H9 (cell line): Measurements from ENCODE around the gene ZC3H7B. TPM values are rescaled to one million over a fixed set of nuclear protein-coding genes. Genes with fewer than 3 reads are reported as not detected.
A peak's percentile ranks its signal among the peaks of the same experiment; 100 is the strongest.

Experiments
- DNase-seq: peaks from one replicate; pipeline ENCODE4 v3.0.0-alpha.2; 2017
- H2AFZ ChIP-seq: one replicate; pipeline ENCODE4 v1.6.1; 2013; ENCODE audit warnings: mild to moderate bottlenecking, low read length, control low read depth, moderate library complexity
- H2AK5ac ChIP-seq: 2 replicates; pipeline ENCODE4 v1.6.1; 2013; ENCODE audit warnings: low read length, control low read depth, mixed read lengths; ENCODE audit not compliant: insufficient read length
- H2BK120ac ChIP-seq: one replicate; pipeline ENCODE4 v1.6.1; 2013; ENCODE audit warnings: low read depth, mild to moderate bottlenecking, low read length, control low read depth, inconsistent platforms; ENCODE audit not compliant: poor library complexity, severe bottlenecking
- H2BK12ac ChIP-seq: 2 replicates; pipeline ENCODE4 v1.6.1; 2013; ENCODE audit warnings: low read length, control low read depth, mixed read lengths, low read depth; ENCODE audit not compliant: insufficient read length
- H2BK15ac ChIP-seq: 2 replicates; pipeline ENCODE4 v1.6.1; 2013; ENCODE audit warnings: low read depth, low read length, control low read depth
- H2BK20ac ChIP-seq: one replicate; pipeline ENCODE4 v1.6.1; 2013; ENCODE audit warnings: low read depth, mild to moderate bottlenecking, low read length, control low read depth, inconsistent platforms; ENCODE audit not compliant: poor library complexity, severe bottlenecking
- H2BK5ac ChIP-seq: 2 replicates; pipeline ENCODE4 v1.6.1; 2013; ENCODE audit warnings: low read length, control low read depth, mixed read lengths; ENCODE audit not compliant: insufficient read length
- H3K14ac ChIP-seq: 2 replicates; pipeline ENCODE4 v1.6.1; 2013; ENCODE audit warnings: low read length, control low read depth; ENCODE audit not compliant: insufficient read depth
- H3K18ac ChIP-seq: 2 replicates; pipeline ENCODE4 v1.6.1; 2013; ENCODE audit warnings: low read depth, mild to moderate bottlenecking, mixed read lengths, low read length, control low read depth; ENCODE audit not compliant: insufficient read length
- H3K23ac ChIP-seq: 2 replicates; pipeline ENCODE4 v1.6.1; 2013; ENCODE audit warnings: low read length, control low read depth, mixed read lengths, low read depth; ENCODE audit not compliant: insufficient read length
- H3K23me2 ChIP-seq: 2 replicates; pipeline ENCODE4 v1.6.1; 2013; ENCODE audit warnings: low read depth, mild to moderate bottlenecking, mixed read lengths, low read length, control low read depth; ENCODE audit not compliant: insufficient read length, poor library complexity, severe bottlenecking
- H3K27ac ChIP-seq: 2 replicates; pipeline ENCODE4 v1.5.1; 2013; ENCODE audit warnings: low read length, control low read depth, mixed read lengths, low read depth; ENCODE audit not compliant: insufficient read length
- H3K27me3 ChIP-seq: 2 replicates; pipeline ENCODE4 v1.6.1; 2013; ENCODE audit warnings: low read length, control low read depth, inconsistent platforms; ENCODE audit not compliant: insufficient read depth
- H3K4ac ChIP-seq: 2 replicates; pipeline ENCODE4 v1.6.1; 2013; ENCODE audit warnings: low read depth, mild to moderate bottlenecking, control low read depth, inconsistent platforms, low read length, moderate library complexity
- H3K4me1 ChIP-seq: 2 replicates; pipeline ENCODE4 v1.6.1; 2013; ENCODE audit warnings: low read length, control low read depth, inconsistent platforms; ENCODE audit not compliant: insufficient read depth
- H3K4me2 ChIP-seq: 2 replicates; pipeline ENCODE4 v1.6.1; 2013; ENCODE audit warnings: low read length, control low read depth, mixed read lengths; ENCODE audit not compliant: insufficient read length, insufficient read depth
- H3K56ac ChIP-seq: 2 replicates; pipeline ENCODE4 v1.6.1; 2013; ENCODE audit warnings: low read depth, mild to moderate bottlenecking, mixed read lengths, low read length, control low read depth; ENCODE audit not compliant: insufficient read length
- H3K79me1 ChIP-seq: 2 replicates; pipeline ENCODE4 v1.6.1; 2013; ENCODE audit warnings: low read depth, mild to moderate bottlenecking, moderate library complexity, low read length, control low read depth, inconsistent platforms; ENCODE audit not compliant: insufficient read depth, poor library complexity, severe bottlenecking
- H3K79me2 ChIP-seq: 2 replicates; pipeline ENCODE4 v1.6.1; 2013; ENCODE audit warnings: low read length, control low read depth, inconsistent platforms; ENCODE audit not compliant: insufficient read depth
- H3K9ac ChIP-seq: 2 replicates; pipeline ENCODE4 v1.6.1; 2013; ENCODE audit warnings: low read length, control low read depth, mixed read lengths; ENCODE audit not compliant: insufficient read length; ENCODE audit errors: extremely low read depth
- H3K9me3 ChIP-seq: one replicate; pipeline ENCODE4 v1.6.1; 2013; ENCODE audit warnings: low read depth, low read length, inconsistent platforms; ENCODE audit not compliant: control insufficient read depth
- H3T11ph ChIP-seq: one replicate; pipeline ENCODE4 v1.6.1; 2013; ENCODE audit warnings: mild to moderate bottlenecking, low read length, control low read depth, inconsistent platforms
- H4K20me1 ChIP-seq: one replicate; pipeline ENCODE4 v1.6.1; 2013; ENCODE audit not compliant: control insufficient read depth, insufficient read length, insufficient read depth
- H4K5ac ChIP-seq: 2 replicates; pipeline ENCODE4 v1.6.1; 2013; ENCODE audit warnings: low read depth, mild to moderate bottlenecking, mixed read lengths, low read length, control low read depth; ENCODE audit not compliant: insufficient read length
- H4K8ac ChIP-seq: replicated peaks from 2 replicates; pipeline ENCODE4 v1.6.1; 2013; ENCODE audit warnings: low read length, control low read depth, mixed read lengths, low read depth; ENCODE audit not compliant: insufficient read length
- H4K91ac ChIP-seq: 2 replicates; pipeline ENCODE4 v1.6.1; 2013; ENCODE audit warnings: low read depth, mild to moderate bottlenecking, moderate library complexity, mixed read lengths, low read length, control low read depth; ENCODE audit not compliant: insufficient read length
- H3K27ac Mint-ChIP-seq, 3 experiments: 2 replicates in 2 of 3; 3 replicates in 1 of 3; pipeline ENCODE4 v1.8.0; 2020 to 2021; ENCODE audit warnings: mixed read lengths in 3 of 3, mild to moderate bottlenecking in 1 of 3, moderate library complexity in 1 of 3
- H3K27me3 Mint-ChIP-seq: 2 replicates; pipeline ENCODE4 v1.8.0; 2021; ENCODE audit warnings: low read depth, mild to moderate bottlenecking, moderate library complexity, mixed read lengths
- H3K36me3 Mint-ChIP-seq, 3 experiments: 2 replicates in 2 of 3; 3 replicates in 1 of 3; pipeline ENCODE4 v1.8.0; 2020 to 2021; ENCODE audit warnings: low read depth in 3 of 3, mixed read lengths in 3 of 3; ENCODE audit not compliant: insufficient read depth in 1 of 3
- H3K4me1 Mint-ChIP-seq, 2 experiments: 2 replicates each; pipeline ENCODE4 v1.8.0; 2020; ENCODE audit warnings: mixed read lengths in 2 of 2
- H3K4me3 Mint-ChIP-seq, 2 experiments: 2 replicates in 1 of 2; 3 replicates in 1 of 2; pipeline ENCODE4 v1.8.0; 2020 to 2021; ENCODE audit warnings: mild to moderate bottlenecking in 2 of 2, mixed read lengths in 2 of 2, moderate library complexity in 1 of 2
- H3K9me3 Mint-ChIP-seq, 2 experiments: 2 replicates in 1 of 2; 3 replicates in 1 of 2; pipeline ENCODE4 v1.8.0; 2020; ENCODE audit warnings: mild to moderate bottlenecking in 2 of 2, mixed read lengths in 2 of 2, moderate library complexity in 1 of 2
- WGBS: extraction: QIAGEN DNeasy Blood & Tissue Kit; methylation state at CpG from one replicate; pipeline ENCODE4 v1.1.7; 2013; ENCODE audit warnings: missing lambda C conversion rate, low lambda C conversion rate, mixed read lengths; ENCODE audit not compliant: insufficient read length; ENCODE audit errors: extremely low coverage; 5-methylcytosine and 5-hydroxymethylcytosine counted together
- total RNA-seq: library from RNA; stranded (reverse); gene quantifications from 2 replicates; pipeline ENCODE4 v1.2.1, GENCODE V29; 2021
- TF ChIP-seq, protein P1 (sequence below): fragments of 200-600 bp; sonication (generic); conservative IDR thresholded peaks from 3 replicates; pipeline ENCODE4 v1.8.0; 2021; ENCODE audit warnings: antibody characterized with exemption, mild to moderate bottlenecking

ZC3H7B gene
- total RNA-seq, 1 experiment from 2014 or later, result 69.3 TPM

GRCh38 chr22:41285441-41285819, 15.9 kb upstream of the ZC3H7B start:
- TF ChIP-seq, protein P1, sequence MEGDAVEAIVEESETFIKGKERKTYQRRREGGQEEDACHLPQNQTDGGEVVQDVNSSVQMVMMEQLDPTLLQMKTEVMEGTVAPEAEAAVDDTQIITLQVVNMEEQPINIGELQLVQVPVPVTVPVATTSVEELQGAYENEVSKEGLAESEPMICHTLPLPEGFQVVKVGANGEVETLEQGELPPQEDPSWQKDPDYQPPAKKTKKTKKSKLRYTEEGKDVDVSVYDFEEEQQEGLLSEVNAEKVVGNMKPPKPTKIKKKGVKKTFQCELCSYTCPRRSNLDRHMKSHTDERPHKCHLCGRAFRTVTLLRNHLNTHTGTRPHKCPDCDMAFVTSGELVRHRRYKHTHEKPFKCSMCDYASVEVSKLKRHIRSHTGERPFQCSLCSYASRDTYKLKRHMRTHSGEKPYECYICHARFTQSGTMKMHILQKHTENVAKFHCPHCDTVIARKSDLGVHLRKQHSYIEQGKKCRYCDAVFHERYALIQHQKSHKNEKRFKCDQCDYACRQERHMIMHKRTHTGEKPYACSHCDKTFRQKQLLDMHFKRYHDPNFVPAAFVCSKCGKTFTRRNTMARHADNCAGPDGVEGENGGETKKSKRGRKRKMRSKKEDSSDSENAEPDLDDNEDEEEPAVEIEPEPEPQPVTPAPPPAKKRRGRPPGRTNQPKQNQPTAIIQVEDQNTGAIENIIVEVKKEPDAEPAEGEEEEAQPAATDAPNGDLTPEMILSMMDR, result no peak
- peaks cover 13% of the 10 kb centered on the region for H3K79me1 ChIP-seq
- peaks cover 31 to 37% of the 10 kb centered on the region in 2 experiments for H3K4me1 Mint-ChIP-seq
- H2AFZ ChIP-seq, result no peak overlapping the region
- no peaks in the 10 kb centered on the region for H3K9me3 Mint-ChIP-seq
- H3K27ac ChIP-seq, result no peak overlapping the region
- no peak overlapping the region for H3K56ac ChIP-seq
- H4K20me1 ChIP-seq, result no peaks in the 10 kb centered on the region
- H3T11ph ChIP-seq, result no peak overlapping the region
- H3K27me3 Mint-ChIP-seq, result no peaks in the 10 kb centered on the region
- H3K23me2 ChIP-seq, result peaks cover 11% of the 10 kb centered on the region
- H3K23ac ChIP-seq, result no peak overlapping the region
- DNase-seq, result peak; percentile 48
- H4K91ac ChIP-seq, result no peak overlapping the region
- H2BK12ac ChIP-seq, result no peak overlapping the region
- H3K9me3 ChIP-seq, result no peaks in the 10 kb centered on the region
- H2BK120ac ChIP-seq, result no peak overlapping the region
- no peak overlapping the region for H2BK15ac ChIP-seq
- peaks cover 25 to 35% (median 34%) of the 10 kb centered on the region in 3 experiments for H3K36me3 Mint-ChIP-seq
- no peaks in the 10 kb centered on the region for H3K27me3 ChIP-seq
- H4K5ac ChIP-seq, result no peak overlapping the region
- H2AK5ac ChIP-seq, result no peak overlapping the region
- H2BK20ac ChIP-seq, result no peak overlapping the region
- no peak overlapping the region for H4K8ac ChIP-seq
- peak overlapping the region; percentile 5 for H3K9ac ChIP-seq
- peak overlapping the region; percentile 82 for H3K14ac ChIP-seq
- no peak overlapping the region for H3K18ac ChIP-seq
- H3K79me2 ChIP-seq, result peaks cover 17% of the 10 kb centered on the region; the same call in 1 of the 2 replicates
- peak overlapping the region; percentile 90 to 95 for H3K4me3 Mint-ChIP-seq
- no peak overlapping the region for H2BK5ac ChIP-seq
- H3K4ac ChIP-seq, result no peak overlapping the region
- H3K4me2 ChIP-seq, result peak overlapping the region; percentile 67
- no CpG with 5 or more reads among the region's 30 CpGs for WGBS
- peaks cover 6% of the 10 kb centered on the region; the same call in 1 of the 2 replicates for H3K4me1 ChIP-seq
- H3K27ac Mint-ChIP-seq, result peak overlapping the region; percentile 85 to 98 (median 97); a peak in 6 of 7 replicates
